Type B pancreatic cell (in vitro differentiated cells): ENCODE measurements around the gene TPD52L1. TPM values are rescaled to one million over a fixed set of nuclear protein-coding genes. Genes with fewer than 3 reads are reported as not detected.

ENCODE experiments used
- DNase-seq: peaks from one replicate; pipeline ENCODE4 v3.0.0; 2021; ENCODE audit warnings: mixed read lengths; ENCODE audit not compliant: unreplicated experiment; ENCODE audit errors: extremely low spot score
- H3K27ac Mint-ChIP-seq: 2 replicates; pipeline ENCODE4 v1.8.0; 2021; ENCODE audit warnings: mild to moderate bottlenecking, mixed read lengths
- H3K27me3 Mint-ChIP-seq: 2 replicates; pipeline ENCODE4 v1.8.0; 2021; ENCODE audit warnings: mixed read lengths
- H3K36me3 Mint-ChIP-seq: 2 replicates; pipeline ENCODE4 v1.8.0; 2021; ENCODE audit warnings: mixed read lengths
- H3K4me1 Mint-ChIP-seq: one replicate; pipeline ENCODE4 v1.8.0; 2021; ENCODE audit warnings: mixed read lengths; ENCODE audit not compliant: unreplicated experiment
- H3K4me3 Mint-ChIP-seq: 2 replicates; pipeline ENCODE4 v1.8.0; 2021; ENCODE audit warnings: mild to moderate bottlenecking, mixed read lengths
- H3K9me3 Mint-ChIP-seq: 2 replicates; pipeline ENCODE4 v1.8.0; 2021; ENCODE audit warnings: mixed read lengths
- total RNA-seq: library from RNA; stranded (reverse); gene quantifications from 2 replicates; pipeline ENCODE4 v1.2.1, GENCODE V29; 2021; ENCODE audit warnings: low replicate concordance
- TF ChIP-seq, protein P1 (sequence below): fragments of 200-600 bp; sonication (generic); conservative IDR thresholded peaks from 2 replicates; pipeline ENCODE4 v1.5.0; 2021; ENCODE audit warnings: antibody characterized with exemption, mild to moderate bottlenecking

TPD52L1 gene
- total RNA-seq, 1 donor from 2014 or later = 80.4 TPM

DNA sequence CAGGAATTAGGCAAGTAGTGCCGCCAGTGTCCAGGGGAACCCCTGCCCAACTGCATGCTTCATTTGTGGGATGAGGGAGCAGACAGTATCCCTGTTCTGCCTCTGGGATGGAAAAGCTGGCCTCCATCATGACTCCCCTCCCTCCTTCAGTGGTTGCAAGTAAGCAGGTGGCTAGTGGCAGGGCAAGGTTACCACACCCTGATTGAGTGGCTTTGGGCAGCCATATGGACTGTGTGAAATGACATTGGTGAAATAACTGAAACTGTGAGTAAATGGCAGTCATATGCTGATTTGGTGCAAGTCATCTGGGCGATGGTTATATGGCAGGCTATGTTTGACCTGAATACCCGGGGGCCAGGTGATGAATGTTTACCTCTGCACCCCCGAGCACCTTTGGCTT is 115.2 kb downstream of the TPD52L1 start:
- no peaks in the 10 kb centered on the region for H3K27me3 Mint-ChIP-seq
- no peaks in the 10 kb centered on the region for H3K4me1 Mint-ChIP-seq
- no peaks in the 10 kb centered on the region for H3K9me3 Mint-ChIP-seq
- DNase-seq = no peak
- H3K36me3 Mint-ChIP-seq = peaks cover 17% of the 10 kb centered on the region
- no peak overlapping the region for H3K27ac Mint-ChIP-seq
- TF ChIP-seq, protein P1, sequence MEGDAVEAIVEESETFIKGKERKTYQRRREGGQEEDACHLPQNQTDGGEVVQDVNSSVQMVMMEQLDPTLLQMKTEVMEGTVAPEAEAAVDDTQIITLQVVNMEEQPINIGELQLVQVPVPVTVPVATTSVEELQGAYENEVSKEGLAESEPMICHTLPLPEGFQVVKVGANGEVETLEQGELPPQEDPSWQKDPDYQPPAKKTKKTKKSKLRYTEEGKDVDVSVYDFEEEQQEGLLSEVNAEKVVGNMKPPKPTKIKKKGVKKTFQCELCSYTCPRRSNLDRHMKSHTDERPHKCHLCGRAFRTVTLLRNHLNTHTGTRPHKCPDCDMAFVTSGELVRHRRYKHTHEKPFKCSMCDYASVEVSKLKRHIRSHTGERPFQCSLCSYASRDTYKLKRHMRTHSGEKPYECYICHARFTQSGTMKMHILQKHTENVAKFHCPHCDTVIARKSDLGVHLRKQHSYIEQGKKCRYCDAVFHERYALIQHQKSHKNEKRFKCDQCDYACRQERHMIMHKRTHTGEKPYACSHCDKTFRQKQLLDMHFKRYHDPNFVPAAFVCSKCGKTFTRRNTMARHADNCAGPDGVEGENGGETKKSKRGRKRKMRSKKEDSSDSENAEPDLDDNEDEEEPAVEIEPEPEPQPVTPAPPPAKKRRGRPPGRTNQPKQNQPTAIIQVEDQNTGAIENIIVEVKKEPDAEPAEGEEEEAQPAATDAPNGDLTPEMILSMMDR = no peak
- no peak overlapping the region for H3K4me3 Mint-ChIP-seq

DNA sequence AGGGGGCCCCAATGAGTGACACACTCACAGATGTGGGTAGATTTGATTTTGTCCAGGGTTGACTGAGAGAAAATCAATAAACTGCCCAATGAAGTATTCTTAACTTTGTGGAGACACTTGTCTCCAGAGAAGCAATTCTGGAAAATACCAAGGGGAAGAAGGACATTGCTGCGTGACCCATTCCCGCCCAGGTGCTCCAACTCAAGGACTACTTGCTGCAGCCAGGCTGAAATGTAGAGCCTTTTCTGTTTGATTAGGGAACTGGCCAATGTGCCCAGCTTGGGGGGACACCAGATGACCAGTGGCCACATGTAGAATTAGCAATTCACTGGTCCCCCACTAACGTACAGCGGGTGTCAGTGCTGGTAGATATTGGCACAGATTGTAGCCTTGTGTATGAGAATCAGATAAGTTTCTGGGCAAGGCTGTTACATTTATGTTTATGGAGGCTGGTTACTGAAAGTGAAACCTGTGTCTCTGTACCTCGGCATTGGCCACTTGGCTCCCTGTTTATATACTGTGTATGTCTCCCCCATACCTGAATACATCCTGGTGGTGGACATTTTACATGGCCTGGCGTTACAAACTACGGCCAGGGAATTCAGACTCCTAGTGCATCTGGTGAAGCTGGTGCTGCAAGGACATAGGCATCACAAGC is 115.9 kb downstream of the TPD52L1 start:
- Mint-ChIP-seq H3K4me3 (no peak overlapping the region), H3K27ac (no peak overlapping the region), H3K9me3 (no peaks in the 10 kb centered on the region), H3K27me3 (no peaks in the 10 kb centered on the region), H3K4me1 (no peaks in the 10 kb centered on the region), H3K36me3 (peaks cover 20% of the 10 kb centered on the region)
- TF ChIP-seq, protein P1 = no peak
- DNase-seq = no peak

DNA sequence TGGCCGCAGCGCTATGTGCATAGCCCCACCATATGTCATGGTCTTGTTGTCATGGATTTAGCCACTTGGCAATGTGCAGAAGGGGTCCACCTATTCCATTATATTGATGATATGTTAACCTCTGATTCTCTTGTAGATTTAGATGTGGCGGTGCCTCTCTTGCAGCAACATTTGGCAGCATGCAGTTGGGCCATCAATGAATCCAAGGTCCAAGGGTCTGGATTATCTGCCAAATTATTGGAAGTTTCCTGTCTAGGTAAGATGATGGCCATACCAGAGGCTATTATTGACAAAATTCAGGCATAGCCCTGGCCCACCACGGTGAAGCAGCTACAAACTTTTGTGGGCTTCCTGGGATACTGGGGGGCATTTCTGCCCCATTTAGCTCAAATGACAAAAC is 116.8 kb downstream of the TPD52L1 start:
- DNase-seq = no peak
- Mint-ChIP-seq H3K4me1 (no peaks in the 10 kb centered on the region), H3K27me3 (no peaks in the 10 kb centered on the region), H3K9me3 (no peaks in the 10 kb centered on the region), H3K4me3 (no peak overlapping the region), H3K27ac (no peak overlapping the region), H3K36me3 (peaks cover 19% of the 10 kb centered on the region)
- TF ChIP-seq, protein P1 = no peak

DNA sequence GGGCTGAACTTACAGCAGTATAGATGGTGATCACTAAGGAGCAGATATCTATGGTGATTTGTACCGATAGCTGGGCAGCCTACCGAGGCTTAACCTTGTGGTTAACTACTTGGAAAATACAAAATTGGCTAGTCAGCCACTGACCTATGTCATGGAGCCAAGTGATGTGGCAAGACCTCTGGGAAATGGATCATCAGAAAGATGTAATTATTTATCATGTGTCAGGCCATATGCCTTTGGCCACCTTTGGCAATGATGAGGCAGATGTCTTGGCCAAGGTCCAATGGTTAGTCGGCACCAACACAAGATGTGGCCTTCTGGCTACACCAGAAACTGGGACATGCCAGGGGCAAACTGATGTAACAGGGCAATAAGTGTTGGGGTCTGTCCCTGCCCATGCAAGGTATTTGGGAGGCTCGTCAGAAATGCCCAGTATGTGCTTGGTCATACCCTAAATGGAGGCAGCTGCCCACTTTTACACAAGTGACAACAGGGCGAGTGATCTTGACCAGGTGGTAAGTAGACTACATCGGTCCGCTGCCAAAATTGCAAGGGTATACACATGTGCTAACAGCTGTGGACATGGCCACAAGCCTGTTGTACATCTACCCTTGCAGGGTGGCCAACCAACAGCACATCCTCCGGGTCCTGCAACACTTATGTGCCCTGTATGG is 118.0 kb downstream of the TPD52L1 start:
- no peak overlapping the region for H3K27ac Mint-ChIP-seq
- no peaks in the 10 kb centered on the region for H3K9me3 Mint-ChIP-seq
- H3K4me3 Mint-ChIP-seq = no peak overlapping the region
- no peak for DNase-seq
- H3K4me1 Mint-ChIP-seq = no peaks in the 10 kb centered on the region
- no peaks in the 10 kb centered on the region for H3K27me3 Mint-ChIP-seq
- TF ChIP-seq, protein P1 = no peak
- peaks cover 26% of the 10 kb centered on the region for H3K36me3 Mint-ChIP-seq

DNA sequence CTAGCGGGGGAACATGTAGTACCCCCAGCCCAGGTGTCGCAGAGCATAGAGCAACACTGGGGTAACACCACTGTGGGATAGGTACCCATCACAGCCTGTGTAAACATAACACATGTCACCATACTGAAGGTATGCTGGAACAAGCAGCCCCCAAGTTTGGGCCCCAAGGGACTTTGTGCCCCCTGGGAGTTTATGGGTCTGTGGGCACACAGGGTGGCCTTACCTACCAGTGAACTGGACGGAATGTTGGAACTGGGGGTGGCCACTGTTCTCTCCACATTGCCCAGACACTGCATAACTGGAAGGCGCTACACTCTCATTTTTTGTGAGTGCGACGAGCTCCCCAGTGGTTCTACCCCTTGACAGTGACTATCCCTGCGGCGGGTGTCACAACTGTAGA is 119.7 kb downstream of the TPD52L1 start:
- H3K27me3 Mint-ChIP-seq = no peaks in the 10 kb centered on the region
- no peak for DNase-seq
- no peak overlapping the region for H3K4me3 Mint-ChIP-seq
- no peaks in the 10 kb centered on the region for H3K4me1 Mint-ChIP-seq
- TF ChIP-seq, protein P1 = no peak
- no peaks in the 10 kb centered on the region for H3K9me3 Mint-ChIP-seq
- H3K36me3 Mint-ChIP-seq = peaks cover 32% of the 10 kb centered on the region
- no peak overlapping the region for H3K27ac Mint-ChIP-seq
